ENCODE data around the gene GALNT17.

- TF ChIP-seq CTCF (IDR thresholded peaks at IDR 0.05) (no peak), SIN3A (IDR thresholded peaks at IDR 0.05; ENCODE audit: borderline replicate concordance, insufficient read depth, low read depth, low read length) (no peak), POLR2AphosphoS5 (IDR thresholded peaks at IDR 0.05; ENCODE audit: low read depth, low read length) (no peak), TCF7L2 (IDR thresholded peaks at IDR 0.05; ENCODE audit: low read depth, low read length) (no peak), REST (IDR thresholded peaks at IDR 0.05; ENCODE audit: insufficient read depth in 1 of 2, low read depth in 2 of 2, low read length in 1 of 2) (no peak)
These were observed 547.5 kb downstream of the GALNT17 start for GRCh38 chr7:71679480-71679879.
